ENCODE results near the gene FLNB.

The FLNB gene

GRCh38 chr3:58210761-58211460, 202.7 kb downstream of the FLNB start, which contains the start of gene DNASE1L3:
Gene DNASE1L3, minus strand, starts transcription at chr3:58210972. Its CDS starts 66 bp downstream, at chr3:58210906.
- H3K4me3 ChIP-seq (ENCODE audit: low read depth, low read length), result no peak within 1 kb of the TSS
- no peaks in the 10 kb centered on the region for H3K9me3 ChIP-seq
- DNase-seq, result no peak
- H3K36me3 ChIP-seq, result no peaks in the 10 kb centered on the region
- no peak for TF ChIP-seq CTCF (IDR thresholded peaks at IDR 0.05; ENCODE audit: low read depth, low read length)
- no peaks in the 10 kb centered on the region for H3K4me1 ChIP-seq
- H3K27me3 ChIP-seq, result no peaks in the 10 kb centered on the region

GRCh38 chr3:58214484-58215316, 206.5 kb downstream of the FLNB start:
- DNase-seq, result no peak
- no peak for TF ChIP-seq CTCF (IDR thresholded peaks at IDR 0.05; ENCODE audit: low read depth, low read length)
- Histone ChIP-seq H3K4me3 (ENCODE audit: low read depth, low read length) (no peak overlapping the region), H3K9me3 (no peaks in the 10 kb centered on the region), H3K36me3 (no peaks in the 10 kb centered on the region), H3K4me1 (no peaks in the 10 kb centered on the region), H3K27me3 (no peaks in the 10 kb centered on the region)

- Histone ChIP-seq H3K9me3 (no peaks in the 10 kb centered on the region), H3K4me1 (no peaks in the 10 kb centered on the region), H3K4me3 (ENCODE audit: low read depth, low read length) (no peak overlapping the region), H3K36me3 (no peaks in the 10 kb centered on the region), H3K27me3 (no peaks in the 10 kb centered on the region)
- no peak for TF ChIP-seq CTCF (IDR thresholded peaks at IDR 0.05; ENCODE audit: low read depth, low read length)
- DNase-seq, result no peak
Measured at GRCh38 chr3:58215317-58216025, 207.2 kb downstream of the FLNB start.

GRCh38 chr3:58216496-58217195, 208.4 kb downstream of the FLNB start:
- Histone ChIP-seq H3K4me1 (no peaks in the 10 kb centered on the region), H3K27me3 (no peaks in the 10 kb centered on the region), H3K9me3 (no peaks in the 10 kb centered on the region), H3K36me3 (no peaks in the 10 kb centered on the region), H3K4me3 (ENCODE audit: low read depth, low read length) (no peak overlapping the region)
- TF ChIP-seq CTCF (IDR thresholded peaks at IDR 0.05; ENCODE audit: low read depth, low read length), result no peak
- DNase-seq, result no peak

- peak; percentile 36 for DNase-seq
- Histone ChIP-seq H3K4me1 (no peaks in the 10 kb centered on the region), H3K36me3 (no peaks in the 10 kb centered on the region), H3K9me3 (no peaks in the 10 kb centered on the region), H3K4me3 (ENCODE audit: low read depth, low read length) (no peak overlapping the region), H3K27me3 (no peaks in the 10 kb centered on the region)
- TF ChIP-seq CTCF (IDR thresholded peaks at IDR 0.05; ENCODE audit: low read depth, low read length), result peak; percentile 70
Measured at GRCh38 chr3:58217209-58217811, 209.1 kb downstream of the FLNB start.
